Stimulated activated CD8-positive, alpha-beta memory T cell treated with anti-CD3 and anti-CD28 coated beads, Interleukin-4, amount 100 ng/mL, for 24 hours (primary cell): ENCODE results near the gene NTSR1.

ENCODE experiments used
- DNase-seq: peaks from one replicate; pipeline ENCODE4 v3.0.0-alpha.2; 2020; ENCODE audit warnings: low read depth

Gene NTSR1

DNA sequence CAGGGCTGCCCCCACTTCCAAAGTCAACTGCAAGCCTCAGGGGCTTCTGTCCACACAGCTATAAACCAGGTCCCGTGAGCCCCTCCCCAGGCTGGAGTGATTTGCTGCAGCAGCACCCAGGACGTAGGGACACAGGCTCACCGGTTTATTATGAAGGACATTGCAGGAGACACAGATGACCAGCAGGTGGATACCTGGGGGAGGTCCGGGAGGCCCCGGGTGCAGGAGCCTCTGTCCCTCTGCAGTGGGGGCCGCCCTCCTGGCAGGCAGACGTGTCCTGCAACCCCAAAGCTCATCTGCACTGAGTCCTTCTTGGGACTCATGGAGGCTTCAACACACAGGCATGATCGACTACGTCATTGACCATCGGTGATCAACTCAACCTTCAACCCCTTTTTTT, 14.5 kb upstream of the NTSR1 start:
- no peak for DNase-seq

DNA sequence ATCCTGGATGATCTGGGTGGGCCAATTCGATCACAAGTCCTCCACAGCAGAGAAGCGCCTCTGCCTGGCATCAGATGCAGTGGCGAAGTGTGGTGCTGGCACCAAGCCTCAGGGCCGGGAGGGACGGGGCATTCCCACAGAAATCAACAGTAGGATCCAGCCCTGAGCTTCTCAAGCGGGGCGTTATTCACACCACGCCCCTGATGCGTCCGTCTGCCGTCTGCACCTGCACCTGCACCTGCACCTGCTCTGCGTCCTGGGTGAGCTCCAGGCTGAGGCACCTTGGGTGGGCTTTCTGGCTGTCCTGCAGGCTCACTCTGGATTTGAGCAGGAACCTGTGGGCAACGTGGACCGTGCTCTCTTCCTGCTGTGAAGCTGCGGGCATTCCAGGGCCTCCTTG, 13.8 kb upstream of the NTSR1 start:
- DNase-seq, result no peak

DNA sequence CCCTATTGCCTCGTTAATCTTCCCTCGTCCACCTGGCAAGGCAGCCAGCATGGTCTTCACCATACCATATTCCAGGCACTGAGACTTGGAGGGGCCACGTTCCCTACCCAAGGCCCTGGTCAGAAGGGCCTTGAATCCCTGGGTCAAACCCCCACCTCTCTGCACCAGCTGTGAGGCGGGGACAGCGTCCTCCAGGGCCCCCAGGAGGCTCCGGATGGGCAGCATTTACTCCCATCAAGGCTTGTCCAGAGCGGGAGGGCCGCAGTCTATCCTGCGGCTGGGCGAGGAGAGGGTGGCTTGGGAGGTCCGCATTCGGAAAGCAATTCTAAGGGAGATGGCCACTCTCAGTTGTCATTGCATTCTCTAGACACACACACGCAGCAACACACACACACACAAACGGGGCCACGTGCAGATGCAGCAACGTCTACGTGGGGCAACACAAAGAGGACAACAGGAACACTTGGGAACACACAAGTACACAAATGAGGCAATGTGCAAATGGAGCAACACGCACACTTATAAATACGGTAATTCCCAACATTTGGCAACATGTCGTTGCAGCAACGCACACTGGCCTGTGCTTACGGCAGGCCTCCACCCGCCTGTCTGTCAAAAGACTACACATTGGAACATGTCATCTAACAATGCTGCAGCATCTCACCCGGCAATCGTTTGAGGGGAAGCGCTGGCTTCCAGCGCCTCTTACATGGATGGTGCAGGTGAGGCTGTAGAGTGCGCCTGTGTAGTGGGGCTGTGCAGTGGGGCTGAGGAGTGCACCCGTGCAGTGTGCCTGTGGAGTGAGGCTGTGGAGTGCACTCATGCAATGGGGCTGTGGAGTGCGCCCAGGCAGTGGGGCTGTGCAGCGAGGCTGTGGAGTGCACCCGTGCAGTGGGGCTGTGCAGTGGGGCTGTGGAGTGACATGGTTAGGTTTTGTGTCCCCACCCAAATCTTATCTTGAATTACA, 12.9 kb upstream of the NTSR1 start:
- no peak for DNase-seq

DNA sequence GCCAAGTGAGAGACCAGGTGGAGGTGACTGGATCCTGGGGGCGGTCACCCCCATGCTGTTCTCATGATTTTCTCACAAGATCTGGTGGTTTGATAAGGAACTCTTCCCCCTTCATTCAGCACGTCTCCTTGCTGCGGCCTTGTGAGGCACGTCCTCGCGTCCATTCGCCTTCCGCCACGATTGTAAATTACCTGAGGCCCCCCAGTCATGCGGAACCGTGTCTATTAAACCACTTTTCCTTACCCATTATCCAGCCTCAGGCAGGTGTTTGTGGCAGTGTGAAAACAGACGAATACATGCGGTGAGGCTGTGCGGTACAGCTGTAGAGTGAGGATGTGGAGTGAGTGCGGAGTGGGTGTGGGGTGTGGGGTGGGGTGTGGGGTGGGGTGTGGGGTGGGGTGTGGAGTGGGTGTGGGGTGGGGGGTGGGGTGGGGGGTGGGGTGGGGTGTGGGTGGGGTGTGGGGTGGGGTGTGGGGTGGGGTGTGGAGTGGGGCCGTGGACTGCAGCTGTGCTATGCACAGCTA, 12.1 kb upstream of the NTSR1 start:
- DNase-seq, result no peak

DNA sequence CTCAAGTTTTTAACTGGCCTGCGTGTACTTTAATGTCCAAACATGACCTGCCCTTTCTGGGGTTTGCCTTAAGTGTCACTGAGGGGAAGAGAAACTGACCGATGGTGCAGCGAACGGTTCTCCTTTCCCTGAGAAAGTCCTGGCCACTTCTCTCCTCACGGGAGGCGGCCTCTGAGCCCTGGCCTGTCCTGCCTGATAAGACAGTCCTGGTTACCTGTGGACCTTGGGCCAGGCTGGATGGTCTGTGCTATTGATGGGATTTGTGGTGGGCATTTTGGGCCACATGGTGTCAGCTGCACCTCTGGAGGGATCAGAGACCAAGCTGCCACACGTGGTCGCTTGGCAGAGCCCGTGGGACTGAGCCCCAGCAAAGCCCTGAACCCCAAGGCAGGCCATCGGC, 11.6 kb upstream of the NTSR1 start:
- DNase-seq, result no peak

DNA sequence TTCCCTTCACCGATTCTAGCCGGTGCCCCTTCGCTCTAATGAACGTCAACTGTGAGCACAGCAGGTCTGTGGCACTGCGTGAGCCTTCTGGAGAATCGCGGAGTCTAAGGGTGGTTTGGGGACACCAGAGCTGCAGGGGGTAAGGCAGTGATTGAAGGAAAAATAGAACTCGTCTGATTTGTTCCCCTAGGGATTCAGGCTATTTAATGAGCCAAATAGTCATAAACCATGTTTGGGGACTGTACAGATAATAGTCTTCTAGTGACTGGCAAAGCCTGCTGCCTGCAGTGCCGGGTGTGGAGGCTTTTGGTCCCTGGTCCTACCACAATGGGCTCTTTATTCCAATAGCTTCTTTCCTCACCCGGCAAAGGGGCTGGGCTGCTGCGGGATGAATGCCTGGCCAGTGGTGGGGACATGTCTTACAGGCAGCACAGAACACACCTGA, 11.1 kb upstream of the NTSR1 start:
- DNase-seq, result no peak

DNA sequence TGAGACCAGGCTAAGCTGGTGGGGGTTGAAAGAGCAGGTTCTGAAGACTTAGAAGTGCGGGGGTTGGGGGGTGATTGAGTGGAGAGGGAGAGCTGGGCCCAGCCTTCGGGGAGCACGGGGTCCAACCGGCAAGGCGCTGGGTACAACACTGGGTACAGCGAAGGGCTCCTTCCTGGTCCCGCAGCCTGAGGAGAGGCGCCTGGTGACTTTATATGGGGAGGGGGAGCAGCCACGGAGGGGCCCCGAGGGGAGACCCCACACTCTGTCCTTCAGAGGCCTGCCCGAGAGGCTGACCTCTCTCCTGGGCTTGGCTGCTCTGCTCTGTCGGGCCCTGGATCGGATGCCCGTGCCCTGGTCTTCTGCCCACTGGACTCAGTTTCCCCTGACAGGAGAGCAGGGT, 10.4 kb upstream of the NTSR1 start:
- no peak for DNase-seq

DNA sequence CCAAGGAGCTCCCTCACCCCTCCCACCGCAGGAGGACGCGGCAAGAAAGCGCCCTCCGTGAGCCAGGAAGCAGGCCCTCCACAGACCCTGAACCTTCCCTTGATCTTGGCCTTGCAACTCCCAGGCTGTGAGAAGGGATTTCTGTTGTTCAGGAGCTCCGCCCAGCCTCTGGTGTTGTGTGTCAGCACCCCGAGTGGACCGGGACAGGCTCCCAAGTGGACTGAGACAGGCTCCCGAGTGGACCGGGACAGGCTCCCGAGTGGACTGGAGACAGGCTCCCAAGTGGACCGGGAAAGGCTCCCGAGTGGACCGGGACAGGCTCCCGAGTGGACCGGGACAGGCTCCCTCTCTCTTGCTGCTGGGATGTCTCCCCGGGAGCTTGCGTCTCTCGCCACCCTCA, 9.3 kb upstream of the NTSR1 start:
- DNase-seq, result no peak

DNA sequence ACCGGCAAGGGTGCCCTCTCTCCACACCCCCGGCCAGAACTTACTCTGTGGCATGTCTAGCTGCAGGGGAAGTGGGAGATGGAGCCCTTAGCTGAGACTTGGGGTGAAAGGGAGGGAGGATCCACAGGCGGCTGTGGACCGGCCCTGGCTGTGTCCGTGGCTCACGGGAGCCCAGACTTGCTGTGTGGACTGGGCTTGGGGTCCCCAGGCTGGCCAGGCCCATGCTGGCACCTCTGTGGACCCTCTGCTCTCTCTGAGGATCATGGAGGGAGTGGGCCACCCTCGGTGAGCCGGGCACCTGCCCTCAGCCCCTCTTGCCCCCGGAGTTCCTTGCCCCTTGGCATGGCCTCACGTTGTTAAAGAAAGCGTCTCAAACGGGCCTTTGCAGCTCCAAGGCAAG, 8.9 kb upstream of the NTSR1 start:
- DNase-seq, result no peak

DNA sequence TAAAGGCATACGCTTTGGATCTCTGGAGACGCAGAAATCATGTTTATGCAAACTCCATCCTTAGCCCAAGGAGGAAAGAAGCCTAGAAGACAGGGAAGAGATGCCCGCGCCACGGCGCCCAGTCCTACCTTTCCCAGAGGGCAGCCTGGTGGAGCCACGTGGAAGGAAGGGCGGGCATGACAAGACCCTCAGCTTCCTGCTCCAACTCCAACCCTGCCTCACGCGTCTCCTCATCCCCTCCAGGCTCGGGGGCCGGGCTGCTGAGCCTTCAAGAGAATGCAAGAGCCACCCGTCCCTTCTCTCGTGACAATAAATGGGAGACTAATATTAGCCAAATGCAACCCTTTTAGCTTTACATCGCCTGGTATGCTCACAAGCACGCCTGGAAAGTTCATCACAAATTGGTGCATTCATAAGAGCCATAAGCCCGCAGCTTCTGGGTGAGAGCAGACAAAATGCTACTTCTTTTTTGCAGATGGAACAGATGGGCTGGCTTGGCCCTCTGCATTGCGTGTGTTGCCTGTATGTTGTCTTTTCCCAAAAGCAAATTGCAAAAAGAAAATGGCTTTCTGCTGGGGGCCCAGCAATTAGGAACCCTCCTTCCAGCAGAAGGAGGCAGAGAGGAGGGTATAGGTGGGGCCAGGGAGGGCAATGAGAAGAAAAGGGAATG, 8.2 kb upstream of the NTSR1 start:
- no peak for DNase-seq

DNA sequence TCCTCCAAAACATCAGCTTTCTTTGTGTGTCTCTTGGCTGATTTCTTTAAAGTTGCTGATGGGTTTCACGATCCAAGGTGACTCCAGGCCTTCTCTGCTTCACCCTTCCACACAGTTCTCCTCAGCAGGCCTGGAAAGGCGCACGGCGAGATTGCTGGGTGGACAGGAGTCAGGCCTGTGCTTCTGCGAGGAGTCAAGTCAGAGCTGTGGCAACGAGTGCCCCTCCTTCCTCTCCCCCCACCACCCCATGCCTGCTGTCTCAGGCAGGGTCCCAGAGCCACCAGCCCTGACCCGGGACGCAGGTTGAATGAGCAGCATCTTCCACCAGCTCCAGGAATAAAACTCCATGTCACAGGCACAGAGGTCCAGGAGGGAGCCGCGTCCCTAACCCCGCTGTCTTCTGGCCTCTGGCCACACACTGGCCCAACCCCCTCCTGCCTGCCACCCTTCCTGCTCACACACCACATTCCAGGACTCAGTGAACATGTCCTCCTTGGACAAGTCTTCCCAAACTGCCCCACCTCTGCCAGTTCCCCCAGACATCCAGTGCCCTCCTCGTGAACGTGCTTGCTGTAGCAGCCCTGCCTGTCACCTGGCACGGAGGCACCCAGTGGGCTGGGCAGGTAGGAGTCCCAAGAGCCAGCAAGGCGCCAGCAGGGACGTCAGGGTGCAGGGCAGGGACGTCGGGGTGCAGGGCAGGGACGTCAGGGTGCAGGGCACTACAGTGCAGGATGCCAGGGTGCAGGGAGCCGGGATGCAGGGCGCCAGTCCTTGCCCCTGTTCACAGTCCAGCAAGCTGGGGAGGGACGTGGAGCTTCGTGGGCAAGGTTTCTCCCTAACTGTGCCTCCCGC, 7.2 kb upstream of the NTSR1 start:
- no peak for DNase-seq

DNA sequence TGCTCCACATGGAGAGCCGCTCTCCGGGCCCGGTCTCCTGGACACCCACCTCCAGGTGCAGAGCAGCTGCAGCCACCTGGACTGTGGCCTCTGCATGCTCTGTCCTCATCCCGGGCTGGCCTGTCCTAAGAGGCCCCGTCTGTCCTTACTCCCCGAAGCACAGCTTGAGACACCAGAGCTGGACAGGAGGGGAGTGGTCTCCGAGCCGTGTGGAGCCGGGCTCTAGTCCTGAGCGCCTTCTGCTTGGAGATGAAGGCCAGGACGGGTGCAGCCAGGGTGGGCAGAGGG, 6.7 kb upstream of the NTSR1 start:
- DNase-seq, result no peak

DNA sequence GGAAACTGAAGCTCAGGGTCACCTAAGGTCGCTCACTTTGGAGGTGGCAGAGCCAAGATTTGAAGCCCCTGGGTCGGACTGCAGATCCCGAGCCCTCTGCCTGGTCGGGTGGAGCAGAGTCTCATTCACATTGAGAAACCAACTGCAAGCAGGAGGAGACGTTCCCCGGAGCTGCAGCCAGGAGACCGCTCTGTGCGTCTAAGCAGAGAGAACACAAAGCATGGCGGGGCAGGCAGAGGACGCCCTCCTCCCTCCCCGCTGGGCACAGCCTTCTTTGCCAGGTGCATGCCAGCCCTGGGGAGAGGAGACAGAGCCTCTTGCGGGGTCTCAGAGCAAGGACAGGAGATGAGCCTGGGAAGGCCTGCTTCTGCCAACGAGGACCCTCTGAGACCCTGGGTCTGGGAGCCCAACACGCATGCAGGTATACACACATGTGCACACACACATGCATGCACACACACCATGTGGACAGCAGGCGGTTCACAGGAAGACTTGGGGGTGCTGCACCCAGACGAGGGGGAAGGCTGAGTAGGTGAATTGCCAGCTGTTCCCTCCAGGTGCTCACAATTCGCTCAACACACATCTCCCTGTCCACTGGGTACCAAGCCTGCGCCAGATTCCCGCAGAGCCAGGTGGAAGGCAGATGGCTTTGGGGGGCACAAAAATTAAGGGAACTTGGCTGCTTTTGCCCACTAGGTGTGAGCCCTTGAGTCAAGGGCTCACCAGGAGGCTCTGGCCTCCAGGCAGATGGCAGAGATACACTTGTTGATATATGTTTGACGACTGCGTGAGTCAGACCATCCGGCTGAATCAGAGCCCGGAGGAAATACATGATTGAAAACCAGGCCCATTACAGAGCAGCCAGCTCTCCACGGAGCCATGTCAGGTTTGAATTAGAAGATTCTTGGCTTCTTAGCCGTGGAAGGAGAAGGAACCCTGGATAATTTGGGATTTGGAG, 5.5 kb upstream of the NTSR1 start:
- no peak for DNase-seq

DNA sequence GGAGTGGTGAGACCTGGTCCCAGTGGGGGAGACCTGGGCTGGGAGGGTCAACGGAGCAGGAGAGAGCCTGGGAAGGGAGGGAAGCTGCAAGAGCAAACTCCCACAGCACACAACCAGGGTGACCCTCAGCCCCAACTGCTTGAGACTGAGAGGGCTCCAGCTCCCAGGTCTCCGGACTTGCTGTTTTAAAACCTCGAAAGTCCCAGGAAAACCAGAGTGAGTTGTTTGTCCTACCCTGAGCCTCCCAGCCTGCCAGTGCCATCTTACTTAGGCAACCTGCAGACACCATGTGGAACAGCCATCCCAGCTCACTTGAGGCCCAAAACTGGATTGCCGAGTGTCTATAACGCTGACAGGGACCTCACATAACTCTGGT, 4.8 kb upstream of the NTSR1 start:
- DNase-seq, result no peak

DNA sequence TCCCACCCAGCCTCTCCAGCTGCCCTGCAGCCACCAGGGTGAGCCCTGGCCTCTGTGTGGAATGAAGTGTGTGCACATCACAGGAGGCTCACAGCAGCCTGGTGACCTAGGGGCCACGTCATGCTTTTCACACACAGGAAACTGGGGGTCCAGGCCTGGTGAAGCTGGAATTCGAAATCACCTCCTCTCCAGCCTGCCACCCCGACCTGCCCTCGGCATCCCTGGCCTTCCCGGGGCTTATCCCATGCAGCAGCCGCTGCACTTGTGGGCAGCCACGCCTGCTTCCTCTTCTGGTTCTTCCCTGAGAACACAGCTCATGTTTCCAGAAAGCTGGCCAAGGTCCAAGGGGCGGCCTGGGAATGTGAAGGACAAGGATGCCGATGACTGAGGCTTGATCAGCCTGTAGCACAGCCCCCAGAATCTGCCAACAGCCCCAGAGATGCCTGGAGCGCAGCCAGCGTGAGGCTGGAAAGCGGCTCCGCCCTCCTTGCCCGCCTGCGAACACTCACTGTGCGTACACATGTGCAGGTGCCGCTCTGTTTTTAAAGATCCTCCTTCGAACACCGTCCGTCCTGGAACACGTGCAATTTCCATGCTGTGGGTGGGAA, 4.2 kb upstream of the NTSR1 start:
- no peak for DNase-seq

DNA sequence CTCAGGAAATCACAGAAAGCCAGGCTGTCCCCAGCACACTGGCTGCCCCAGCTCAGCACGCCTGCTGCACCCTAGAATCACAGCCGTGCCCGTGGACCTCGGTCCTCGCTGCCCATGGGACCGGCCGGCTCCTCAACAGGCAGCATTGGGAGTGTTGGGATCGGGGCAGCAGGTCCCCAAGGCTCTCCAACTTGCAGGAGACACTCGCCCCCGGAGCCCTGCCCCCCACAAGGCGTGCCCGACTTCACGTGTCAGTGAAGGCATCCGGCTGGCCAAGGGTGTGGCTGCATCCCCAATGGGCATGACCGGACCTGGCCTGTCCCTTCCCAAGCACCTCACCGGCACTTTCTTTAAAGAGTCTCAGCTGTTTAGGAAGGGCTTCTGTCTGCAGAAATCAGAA, 3.0 kb upstream of the NTSR1 start:
- no peak for DNase-seq

DNA sequence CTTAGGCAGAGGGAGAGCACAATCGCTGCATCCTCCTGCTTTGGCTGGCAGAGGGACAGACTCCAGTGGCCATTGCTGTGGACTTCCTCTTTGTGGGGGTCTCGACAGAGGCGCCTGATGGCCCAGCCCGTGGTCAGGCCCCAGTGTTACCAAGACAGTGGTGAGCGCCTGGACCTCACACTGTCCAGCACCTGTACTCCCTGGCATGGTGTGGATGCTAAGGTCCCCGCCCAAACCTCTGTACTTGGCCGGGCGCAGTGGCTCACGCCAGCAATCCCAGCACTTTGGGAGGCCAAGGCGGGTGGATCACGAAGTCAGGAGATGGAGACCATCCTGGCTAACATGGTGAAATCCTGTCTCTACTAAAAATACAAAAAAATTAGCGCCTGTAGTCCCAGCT, 2.3 kb upstream of the NTSR1 start:
- DNase-seq, result no peak

DNA sequence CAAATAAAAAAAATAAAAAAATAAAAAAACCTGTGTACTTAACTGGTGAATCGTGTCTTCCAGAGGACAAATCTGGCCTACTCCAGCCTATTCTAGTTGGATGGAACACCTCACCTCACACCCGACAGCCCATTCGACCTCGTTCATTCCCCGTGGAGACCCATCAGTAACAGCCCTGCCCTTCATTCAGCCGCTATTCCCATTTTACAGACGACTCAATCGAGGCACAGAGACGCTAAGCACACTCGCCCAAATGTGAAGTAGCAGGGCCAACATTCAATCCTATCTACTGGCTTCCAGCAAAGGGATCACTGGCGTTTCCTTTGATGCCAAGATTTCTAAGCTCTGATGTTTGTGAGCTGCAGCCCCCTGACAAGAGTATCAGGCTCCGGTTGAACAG, 1.8 kb upstream of the NTSR1 start:
- DNase-seq, result no peak

DNA sequence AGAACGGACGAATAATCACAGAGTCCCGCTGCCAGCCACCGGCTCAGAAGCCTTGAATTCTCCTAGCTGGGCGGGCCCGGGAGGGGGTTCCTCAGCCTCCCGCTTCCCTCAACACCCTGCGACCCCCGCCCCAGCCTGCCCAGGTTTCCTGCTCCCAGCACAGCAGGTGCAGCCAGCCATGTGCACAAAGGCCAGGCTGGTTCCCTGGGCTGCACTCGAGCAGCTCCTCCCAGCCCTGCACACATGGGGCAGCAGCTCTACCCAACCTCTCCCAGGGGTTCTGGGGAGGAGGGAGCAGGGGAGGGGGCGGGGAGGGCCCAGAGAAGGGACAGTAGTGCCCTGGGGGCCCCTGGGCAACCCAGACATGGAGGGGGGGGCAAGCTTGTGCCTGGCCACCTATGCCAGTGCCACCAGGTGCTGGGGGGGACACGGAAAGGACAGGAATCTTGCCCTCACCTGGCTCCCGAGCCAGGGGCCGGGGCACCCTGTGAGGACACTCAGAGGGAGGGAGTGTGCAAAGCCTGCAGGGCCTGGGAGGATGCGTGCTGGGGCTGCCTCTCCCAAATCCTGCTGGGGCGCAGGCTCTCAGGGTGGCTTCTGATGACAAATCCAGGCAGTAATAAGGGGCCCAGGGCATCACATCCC, 1.2 kb upstream of the NTSR1 start:
- no peak for DNase-seq

DNA sequence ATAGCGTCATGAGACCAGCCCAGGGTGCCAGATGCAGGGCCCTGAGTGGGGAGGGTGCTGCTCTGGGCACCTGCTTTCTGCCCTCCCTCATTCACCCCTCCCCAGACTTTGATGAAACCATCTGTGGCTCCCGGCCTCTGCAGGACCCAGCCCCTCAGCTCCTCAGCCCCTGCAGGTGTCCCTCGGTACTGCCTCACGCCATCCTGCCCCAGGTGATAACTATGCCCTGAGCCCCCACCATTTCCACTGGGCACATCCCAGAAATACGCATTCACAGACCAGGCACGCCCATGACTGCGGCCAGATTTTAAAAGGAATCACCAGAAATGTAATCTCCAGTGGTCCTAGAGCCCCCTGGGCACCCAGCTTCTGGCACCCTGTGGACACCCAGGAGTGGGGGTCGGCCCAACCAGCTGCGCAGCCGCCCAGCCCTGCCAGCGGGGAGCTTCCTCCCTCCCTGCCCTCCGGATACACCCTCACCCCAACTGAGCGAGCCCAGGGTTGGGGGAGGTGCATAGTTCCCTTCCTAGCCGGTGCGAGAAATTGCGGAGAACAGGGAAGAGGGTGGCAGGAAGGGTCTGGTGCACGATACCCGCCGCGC, 615 bp upstream of the NTSR1 start:
- DNase-seq, result no peak
